Thyroid gland (tissue), 4 donors: Measurements from ENCODE around the gene CLK2.

Experiments
- POLR2A ChIP-seq, 2 donors: fragments of 450-650 bp; IDR thresholded peaks; one replicate each; pipeline ENCODE4 v1.6.1; 2017; ENCODE audit warnings: antibody characterized with exemption in 2 of 2, mild to moderate bottlenecking in 2 of 2, moderate library complexity in 1 of 2
- TF ChIP-seq, protein P1 (sequence below), 6 experiments: fragments of 200-600 bp in 3 of 6; fragments of 450-650 bp in 3 of 6; sonication (generic) in 3 of 6; IDR thresholded peaks; one replicate each; pipeline ENCODE4 v1.5.1; 2016 to 2019; ENCODE audit warnings: antibody characterized with exemption in 6 of 6, mild to moderate bottlenecking in 2 of 6, inconsistent platforms in 1 of 6, moderate library complexity in 1 of 6

DNA sequence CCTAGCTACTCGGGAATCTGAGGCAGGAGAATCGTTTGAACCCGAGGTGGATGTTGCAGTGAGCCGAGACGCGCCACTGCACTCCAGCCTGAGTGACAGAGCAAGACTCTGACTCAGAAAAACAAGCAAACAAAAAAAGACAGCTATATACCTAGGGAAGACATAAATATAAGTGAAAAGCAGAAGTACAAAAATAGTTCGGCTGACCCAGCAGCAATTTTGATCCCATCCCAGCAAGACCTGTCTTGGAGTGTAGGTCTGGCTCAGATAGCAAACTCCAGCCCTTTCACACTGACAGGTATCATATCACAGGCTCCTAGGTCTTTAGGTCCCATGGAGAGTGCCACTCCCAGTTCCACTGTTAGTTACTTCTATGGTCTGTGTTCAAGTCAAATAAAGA is 50.3 kb downstream of the CLK2 start:
- no peak for TF ChIP-seq POLR2A (IDR thresholded peaks at IDR 0.05)
- TF ChIP-seq, protein P1, sequence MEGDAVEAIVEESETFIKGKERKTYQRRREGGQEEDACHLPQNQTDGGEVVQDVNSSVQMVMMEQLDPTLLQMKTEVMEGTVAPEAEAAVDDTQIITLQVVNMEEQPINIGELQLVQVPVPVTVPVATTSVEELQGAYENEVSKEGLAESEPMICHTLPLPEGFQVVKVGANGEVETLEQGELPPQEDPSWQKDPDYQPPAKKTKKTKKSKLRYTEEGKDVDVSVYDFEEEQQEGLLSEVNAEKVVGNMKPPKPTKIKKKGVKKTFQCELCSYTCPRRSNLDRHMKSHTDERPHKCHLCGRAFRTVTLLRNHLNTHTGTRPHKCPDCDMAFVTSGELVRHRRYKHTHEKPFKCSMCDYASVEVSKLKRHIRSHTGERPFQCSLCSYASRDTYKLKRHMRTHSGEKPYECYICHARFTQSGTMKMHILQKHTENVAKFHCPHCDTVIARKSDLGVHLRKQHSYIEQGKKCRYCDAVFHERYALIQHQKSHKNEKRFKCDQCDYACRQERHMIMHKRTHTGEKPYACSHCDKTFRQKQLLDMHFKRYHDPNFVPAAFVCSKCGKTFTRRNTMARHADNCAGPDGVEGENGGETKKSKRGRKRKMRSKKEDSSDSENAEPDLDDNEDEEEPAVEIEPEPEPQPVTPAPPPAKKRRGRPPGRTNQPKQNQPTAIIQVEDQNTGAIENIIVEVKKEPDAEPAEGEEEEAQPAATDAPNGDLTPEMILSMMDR (IDR thresholded peaks at IDR 0.05) = no peak
